Esophagus muscularis mucosa (tissue), 4 donors: ENCODE results near the gene WDFY3. TPM values are rescaled to one million over a fixed set of nuclear protein-coding genes. Genes with fewer than 3 reads are reported as not detected.

Source experiments
- DNase-seq: peaks from one replicate; pipeline ENCODE4 v3.0.0-alpha.2; 2017; ENCODE audit errors: extremely low spot score
- H3K27ac ChIP-seq, 4 donors: fragments of 200-600 bp; sonication (generic); replicated peaks in 1 of 4; 1 replicate in 3 of 4; 2 replicates in 1 of 4; pipeline ENCODE4 v1.5.1; 2016 to 2019; ENCODE audit warnings: mild to moderate bottlenecking in 1 of 4
- H3K27me3 ChIP-seq, 4 donors: fragments of 200-600 bp; sonication (generic); one replicate each; pipeline versions ENCODE4 v1.5.1 to v1.6.0; 2016 to 2019
- H3K36me3 ChIP-seq, 4 donors: fragments of 200-600 bp; sonication (generic); one replicate each; pipeline ENCODE4 v1.5.1; 2016 to 2019
- H3K4me1 ChIP-seq, 4 donors: fragments of 200-600 bp; sonication (generic); one replicate each; pipeline ENCODE4 v1.5.1; 2016 to 2019
- H3K4me3 ChIP-seq, 4 donors: fragments of 200-600 bp; sonication (generic); 1 replicate in 2 of 4; 2 replicates in 2 of 4; pipeline ENCODE4 v1.5.1; 2016 to 2019; ENCODE audit warnings: mild to moderate bottlenecking in 4 of 4, moderate library complexity in 1 of 4
- H3K9me3 ChIP-seq, 4 donors: fragments of 200-600 bp; sonication (generic); 1 replicate in 3 of 4; 2 replicates in 1 of 4; pipeline ENCODE4 v1.5.1; 2016 to 2019
- CTCF ChIP-seq, 3 experiments: fragments of 200-600 bp in 2 of 3; fragments of 450-650 bp in 1 of 3; sonication (generic) in 2 of 3; IDR thresholded peaks; one replicate each; pipeline ENCODE4 v1.5.1; 2017 to 2019; ENCODE audit warnings: antibody characterized with exemption in 3 of 3, mild to moderate bottlenecking in 2 of 3, moderate library complexity in 1 of 3
- EP300 ChIP-seq: sonication (generic); formaldehyde crosslinking; IDR thresholded peaks from one replicate; pipeline ENCODE4 v1.6.1; 2017; ENCODE audit warnings: antibody characterized with exemption
- POLR2A ChIP-seq: fragments of 450-650 bp; IDR thresholded peaks from one replicate; pipeline ENCODE4 v1.6.1; 2017; ENCODE audit warnings: antibody characterized with exemption, moderate library complexity, mild to moderate bottlenecking, low read depth
- POLR2AphosphoS5 ChIP-seq, 2 donors: sonication (generic); formaldehyde crosslinking; IDR thresholded peaks; one replicate each; pipeline ENCODE4 v1.6.1; 2017; ENCODE audit warnings: antibody characterized with exemption in 2 of 2
- WGBS: methylation state at CpG from one replicate; pipeline ENCODE4 v1.1.5; 2018; 5-methylcytosine and 5-hydroxymethylcytosine counted together
- intact Hi-C: fragments of 100-400 bp; cut with DNase I; formaldehyde crosslinking; loops from one replicate; pipeline ENCODE4 v1.15.1; 2023
- total RNA-seq, 4 donors: library from RNA; depleted of rRNA; stranded (reverse); fragments of >200 nt; gene quantifications; one replicate each; pipeline versions ENCODE4 v1.1.0 to v1.2.1, GENCODE V29; 2016

Gene WDFY3
- total RNA-seq, 4 donors from 2014 or later: 73.1 to 103 (median 100.0) TPM

- H3K27me3 ChIP-seq: no peaks in the 10 kb centered on the region
- no peaks in the 10 kb centered on the region for H3K4me1 ChIP-seq
- H3K36me3 ChIP-seq: peaks cover 0 to 6% (median 0%) of the 10 kb centered on the region in 4 donors
- TF ChIP-seq EP300 (no peak), POLR2AphosphoS5 (IDR thresholded peaks at IDR 0.05) (no peak), POLR2A (no peak), CTCF (IDR thresholded peaks at IDR 0.05) (no peak)
- DNase-seq: no peak
- intact Hi-C loops: no loop called here
- no peaks in the 10 kb centered on the region for H3K9me3 ChIP-seq
- H3K4me3 ChIP-seq: no peak overlapping the region
- no peak overlapping the region for H3K27ac ChIP-seq
- 89% methylated on average over 1 of the region's 1 CpG for WGBS
Measured at GRCh38 chr4:84639145-84639544, 327.3 kb downstream of the WDFY3 start.

- intact Hi-C loops: no loop called here
- TF ChIP-seq POLR2A (no peak), POLR2AphosphoS5 (IDR thresholded peaks at IDR 0.05) (no peak), CTCF (IDR thresholded peaks at IDR 0.05) (no peak), EP300 (no peak)
- Histone ChIP-seq H3K27me3 (no peaks in the 10 kb centered on the region), H3K4me1 (no peaks in the 10 kb centered on the region), H3K9me3 (no peaks in the 10 kb centered on the region), H3K4me3 (no peak overlapping the region), H3K27ac (no peak overlapping the region), H3K36me3 (peaks cover 0 to 6% (median 0%) of the 10 kb centered on the region in 4 donors)
- no peak for DNase-seq
Measured at GRCh38 chr4:84638092-84638491, 328.4 kb downstream of the WDFY3 start.

- Histone ChIP-seq H3K27me3 (no peaks in the 10 kb centered on the region), H3K27ac (no peak overlapping the region), H3K4me1 (no peaks in the 10 kb centered on the region), H3K9me3 (no peaks in the 10 kb centered on the region), H3K36me3 (no peaks in the 10 kb centered on the region), H3K4me3 (no peak overlapping the region)
- WGBS: 96% methylated on average over 1 of the region's 1 CpG
- no peak for DNase-seq
- TF ChIP-seq EP300 (no peak), POLR2AphosphoS5 (IDR thresholded peaks at IDR 0.05) (no peak), CTCF (IDR thresholded peaks at IDR 0.05) (no peak), POLR2A (no peak)
- intact Hi-C loops: no loop called here
Measured at GRCh38 chr4:84634961-84635360, 331.5 kb downstream of the WDFY3 start.

- DNase-seq: no peak
- Histone ChIP-seq H3K9me3 (no peaks in the 10 kb centered on the region), H3K27ac (no peak overlapping the region), H3K4me3 (no peak overlapping the region), H3K27me3 (no peaks in the 10 kb centered on the region), H3K36me3 (no peaks in the 10 kb centered on the region), H3K4me1 (no peaks in the 10 kb centered on the region)
- no peak for TF ChIP-seq CTCF (IDR thresholded peaks at IDR 0.05)
- no peak for TF ChIP-seq EP300
- TF ChIP-seq POLR2AphosphoS5 (IDR thresholded peaks at IDR 0.05): no peak
- no peak for TF ChIP-seq POLR2A
- intact Hi-C loops: no loop called here
- WGBS: 80% methylated on average over 2 of the region's 2 CpGs
Measured at GRCh38 chr4:84632092-84632491, 334.4 kb downstream of the WDFY3 start.

GRCh38 chr4:84631573-84631972, 334.9 kb downstream of the WDFY3 start:
- 82% methylated on average over 3 of the region's 3 CpGs for WGBS
- no peak overlapping the region for H3K4me3 ChIP-seq
- intact Hi-C loops: no loop called here
- no peaks in the 10 kb centered on the region for H3K9me3 ChIP-seq
- H3K27me3 ChIP-seq: no peaks in the 10 kb centered on the region
- H3K36me3 ChIP-seq: no peaks in the 10 kb centered on the region
- TF ChIP-seq POLR2A (no peak), EP300 (no peak), POLR2AphosphoS5 (IDR thresholded peaks at IDR 0.05) (no peak), CTCF (IDR thresholded peaks at IDR 0.05) (no peak)
- H3K27ac ChIP-seq: no peak overlapping the region
- DNase-seq: no peak
- H3K4me1 ChIP-seq: no peaks in the 10 kb centered on the region
